Lower leg skin (tissue), 4 donors: ENCODE results near the gene IFT43. TPM values are rescaled to one million over a fixed set of nuclear protein-coding genes. Genes with fewer than 3 reads are reported as not detected.

Experiments
- DNase-seq, 2 donors: peaks; one replicate each; pipeline ENCODE4 v3.0.0-alpha.2; 2019; ENCODE audit warnings: low spot score in 2 of 2
- H3K4me3 ChIP-seq: fragments of 200-600 bp; sonication (generic); 2 replicates; pipeline ENCODE4 v1.5.1; 2017; ENCODE audit warnings: mild to moderate bottlenecking, low read depth; ENCODE audit not compliant: poor library complexity, severe bottlenecking
- CTCF ChIP-seq, 3 donors: fragments of 450-650 bp; IDR thresholded peaks; one replicate each; pipeline ENCODE4 v1.5.1; 2016; ENCODE audit warnings: antibody characterized with exemption in 3 of 3, mild to moderate bottlenecking in 3 of 3, moderate library complexity in 2 of 3
- POLR2A ChIP-seq, 2 donors: fragments of 450-650 bp; IDR thresholded peaks; one replicate each; pipeline ENCODE4 v1.6.1; 2016 to 2017; ENCODE audit warnings: antibody characterized with exemption in 2 of 2, mild to moderate bottlenecking in 1 of 2, moderate library complexity in 1 of 2
- WGBS, 2 donors: methylation state at CpG; one replicate each; pipeline ENCODE4 v1.1.5; 2018; 5-methylcytosine and 5-hydroxymethylcytosine counted together
- intact Hi-C: fragments of 100-400 bp; cut with DNase I; formaldehyde crosslinking; loops from one replicate; pipeline ENCODE4 v1.15.0; 2023; ENCODE audit warnings: low total_unique reads
- total RNA-seq, 4 donors: library from RNA; depleted of rRNA; stranded (reverse); fragments of >200 nt; gene quantifications; one replicate each; pipeline ENCODE4 v1.1.0, GENCODE V29; 2016

IFT43 gene
- total RNA-seq, 4 donors from 2014 or later = 18.1 to 30.9 (median 19.7) TPM

- H3K4me3 ChIP-seq = no peak overlapping the region
- WGBS, 2 donors = 41% methylated on average over 21 to 22 of the region's 22 CpGs
- no peak for DNase-seq
- TF ChIP-seq POLR2A (IDR thresholded peaks at IDR 0.05) (no peak), CTCF (IDR thresholded peaks at IDR 0.05) (no peak)
- intact Hi-C loops = no loop called here
Measured at GRCh38 chr14:76112889-76113624, 127.5 kb downstream of the IFT43 start.

DNA sequence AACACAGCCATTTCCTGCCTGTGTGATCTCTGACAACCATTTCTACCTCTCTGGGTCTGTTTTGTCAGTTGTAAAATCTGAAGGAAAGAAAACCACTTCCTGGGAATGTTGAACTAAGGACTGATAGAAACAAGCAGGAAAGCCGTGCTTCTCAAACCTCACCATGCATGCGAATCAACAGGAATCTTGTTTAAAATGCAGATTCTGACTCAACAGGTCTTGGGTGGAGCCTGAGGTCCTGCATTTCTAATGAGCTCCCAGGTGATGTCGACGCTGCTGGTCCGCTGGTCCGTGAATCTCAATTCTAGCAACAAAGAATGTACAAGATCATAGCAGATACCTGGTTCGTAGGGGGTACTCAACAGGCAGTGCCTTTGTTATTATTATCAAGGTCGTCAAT, 128.1 kb downstream of the IFT43 start:
- no peak for TF ChIP-seq POLR2A (IDR thresholded peaks at IDR 0.05)
- no peak for TF ChIP-seq CTCF (IDR thresholded peaks at IDR 0.05)
- DNase-seq = no peak
- WGBS, 2 donors = 61 to 62% methylated on average over 8 of the region's 8 CpGs
- intact Hi-C loops = no loop called here
- no peak overlapping the region for H3K4me3 ChIP-seq

DNA sequence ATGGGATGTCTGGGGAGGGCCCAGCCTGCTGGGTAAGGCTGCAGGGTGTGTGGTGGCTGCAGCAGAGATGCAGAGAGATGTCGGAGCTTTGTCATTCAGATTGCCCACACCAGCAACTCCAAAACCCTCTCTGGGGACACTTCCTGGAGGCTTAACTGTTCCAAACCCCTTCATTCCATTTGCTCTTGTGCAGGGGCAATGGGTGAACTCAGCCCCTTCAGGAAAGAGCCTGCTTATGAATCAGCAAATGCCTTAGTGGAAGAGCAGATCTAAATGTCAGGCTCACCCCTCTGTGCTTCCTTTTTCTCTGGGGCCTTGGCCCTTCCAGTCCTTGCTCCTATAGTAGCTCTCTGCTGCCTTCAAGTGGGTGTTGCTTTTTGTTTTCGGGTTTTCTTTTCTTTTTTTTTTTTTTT, 129.5 kb downstream of the IFT43 start:
- 78 to 79% methylated on average over 2 of the region's 2 CpGs for WGBS, 2 donors
- TF ChIP-seq CTCF (IDR thresholded peaks at IDR 0.05) (no peak), POLR2A (IDR thresholded peaks at IDR 0.05) (no peak)

GRCh38 chr14:76117789-76118484, 132.4 kb downstream of the IFT43 start:
- DNase-seq = no peak
- no peak for TF ChIP-seq CTCF (IDR thresholded peaks at IDR 0.05)
- TF ChIP-seq POLR2A (IDR thresholded peaks at IDR 0.05) = no peak
- no peak overlapping the region for H3K4me3 ChIP-seq
- intact Hi-C loops = no loop called here
- 39 to 46% methylated on average over 15 to 16 of the region's 16 CpGs for WGBS, 2 donors

More for the DNA sequence above, 129.5 kb downstream of the IFT43 start:
- no peak overlapping the region for H3K4me3 ChIP-seq
- intact Hi-C loops = no loop called here
- no peak for DNase-seq

DNA sequence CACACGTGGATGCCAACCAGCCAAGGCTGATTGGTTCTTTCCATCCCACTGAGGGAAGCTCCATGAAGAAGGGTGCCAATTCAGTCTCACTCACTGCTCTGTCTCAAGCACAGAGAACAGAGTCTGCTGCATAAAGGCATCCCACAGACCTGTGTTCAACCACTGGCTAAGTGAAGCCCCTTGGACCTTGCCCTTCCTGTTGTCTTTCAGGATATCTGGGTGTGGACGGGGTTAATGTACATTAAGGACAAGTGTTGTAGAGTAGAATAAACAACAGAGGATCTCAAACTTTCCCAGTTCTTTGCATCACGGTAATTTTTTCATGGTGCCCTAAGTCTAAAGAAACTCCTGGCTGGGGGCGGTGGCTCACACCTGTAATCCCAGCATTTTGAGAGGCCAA, 133.0 kb downstream of the IFT43 start:
- DNase-seq = no peak
- no peak overlapping the region for H3K4me3 ChIP-seq
- 81 to 83% methylated on average over 4 of the region's 4 CpGs for WGBS, 2 donors
- intact Hi-C loops = no loop called here
- TF ChIP-seq CTCF (IDR thresholded peaks at IDR 0.05) (no peak), POLR2A (IDR thresholded peaks at IDR 0.05) (no peak)
